ENCODE data around the gene NAT14. TPM values are rescaled to one million over a fixed set of nuclear protein-coding genes. Genes with fewer than 3 reads are reported as not detected.

NAT14 gene
- total RNA-seq, 1 experiment from 2014 or later, result 55.3 TPM

DNA sequence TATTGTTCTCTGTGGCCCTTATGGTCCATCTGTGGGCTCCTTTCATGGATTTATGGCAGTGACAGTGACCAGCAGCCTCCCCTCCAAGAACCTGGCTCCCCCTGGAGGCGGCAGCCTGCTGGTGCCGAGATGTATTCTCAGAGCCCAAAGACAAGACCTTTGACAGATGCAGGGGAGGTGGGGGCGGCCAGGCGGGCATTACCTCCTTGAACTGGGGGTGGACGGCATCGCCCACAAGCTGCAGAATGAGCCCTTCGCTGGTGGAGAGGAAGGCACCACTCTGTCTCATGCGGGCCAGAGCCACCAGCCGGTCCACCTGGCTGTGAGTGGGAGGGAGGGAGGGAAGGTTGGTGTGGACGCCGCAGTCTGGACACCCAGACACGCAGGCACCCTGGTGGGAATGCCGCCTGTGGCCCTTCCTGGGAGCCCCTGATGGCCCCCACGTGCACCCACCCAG is 30.2 kb upstream of the NAT14 start:
- H3K9me3 ChIP-seq (ENCODE audit: control insufficient read depth in 1 of 2, insufficient read depth in 1 of 2, low read depth in 1 of 2, low read length in 2 of 2), result no peaks in the 10 kb centered on the region
- no peak overlapping the region for H3K4me2 ChIP-seq (ENCODE audit: low read length)
- no peak overlapping the region for H3K4me3 ChIP-seq (replicated peaks in 1 of 2; ENCODE audit: low read depth in 1 of 2, low read length in 2 of 2)
- RAD21 ChIA-PET (ENCODE audit: low non-redundant PET in 1 of 2, low total read pairs in 2 of 2, uncharacterized antibody in 2 of 2, unreplicated experiment in 2 of 2), result interaction anchor here in 1 of 2 experiments (0.5 kb wide), 1 partner anchor 297 kb away, joined by 3 read pairs; no protein-coding TSS in a partner anchor
- TF ChIP-seq, protein P1, sequence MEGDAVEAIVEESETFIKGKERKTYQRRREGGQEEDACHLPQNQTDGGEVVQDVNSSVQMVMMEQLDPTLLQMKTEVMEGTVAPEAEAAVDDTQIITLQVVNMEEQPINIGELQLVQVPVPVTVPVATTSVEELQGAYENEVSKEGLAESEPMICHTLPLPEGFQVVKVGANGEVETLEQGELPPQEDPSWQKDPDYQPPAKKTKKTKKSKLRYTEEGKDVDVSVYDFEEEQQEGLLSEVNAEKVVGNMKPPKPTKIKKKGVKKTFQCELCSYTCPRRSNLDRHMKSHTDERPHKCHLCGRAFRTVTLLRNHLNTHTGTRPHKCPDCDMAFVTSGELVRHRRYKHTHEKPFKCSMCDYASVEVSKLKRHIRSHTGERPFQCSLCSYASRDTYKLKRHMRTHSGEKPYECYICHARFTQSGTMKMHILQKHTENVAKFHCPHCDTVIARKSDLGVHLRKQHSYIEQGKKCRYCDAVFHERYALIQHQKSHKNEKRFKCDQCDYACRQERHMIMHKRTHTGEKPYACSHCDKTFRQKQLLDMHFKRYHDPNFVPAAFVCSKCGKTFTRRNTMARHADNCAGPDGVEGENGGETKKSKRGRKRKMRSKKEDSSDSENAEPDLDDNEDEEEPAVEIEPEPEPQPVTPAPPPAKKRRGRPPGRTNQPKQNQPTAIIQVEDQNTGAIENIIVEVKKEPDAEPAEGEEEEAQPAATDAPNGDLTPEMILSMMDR (IDR thresholded peaks at IDR 0.05 in 2 of 3, conservative IDR thresholded peaks at IDR 0.05 in 1 of 3; ENCODE audit: borderline replicate concordance in 1 of 3, insufficient read depth in 1 of 3, low read depth in 2 of 3, low read length in 2 of 3), result peak in 2 of 3 experiments; percentile 85 to 92
- TF ChIP-seq FOSL1 (IDR thresholded peaks at IDR 0.05; ENCODE audit: low read depth), result no peak
- H3K36me3 ChIP-seq (ENCODE audit: control insufficient read depth in 1 of 2, insufficient read depth in 2 of 2, low read length in 2 of 2), result no peaks in the 10 kb centered on the region; a peak in 1 of 4 replicates
- no peak for DNase-seq (ENCODE audit: low read depth, low spot score)
- intact Hi-C loops (cut with micrococcal nuclease), result no loop called here
- H3K9me2 ChIP-seq (ENCODE audit: insufficient read depth), result no peaks in the 10 kb centered on the region
- no peak overlapping the region for H3K27ac ChIP-seq (ENCODE audit: low read depth, low read length)
- BruUV-seq (replicated peaks), result no TSS peak
- peaks cover 0 to 5% of the 10 kb centered on the region in 2 experiments; a peak in 2 of 4 replicates for H3K4me1 ChIP-seq (ENCODE audit: control insufficient read depth in 1 of 2, insufficient read depth in 2 of 2, low read length in 2 of 2)
- H3K27me3 ChIP-seq (ENCODE audit: insufficient read depth, low read length), result no peaks in the 10 kb centered on the region
- ATAC-seq, result peak; percentile 71
- H3K79me2 ChIP-seq (ENCODE audit: insufficient read depth, low read length), result peaks cover 7% of the 10 kb centered on the region; the same call in 1 of the 2 replicates
- POLR2A ChIA-PET, result no interaction called here
- H4K20me1 ChIP-seq (ENCODE audit: insufficient read depth), result no peaks in the 10 kb centered on the region
- H3K9ac ChIP-seq (ENCODE audit: low read length), result no peak overlapping the region
- CTCF ChIA-PET, result no interaction called here
- H2AFZ ChIP-seq (ENCODE audit: low read depth, low read length, poor library complexity, severe bottlenecking), result no peak overlapping the region

DNA sequence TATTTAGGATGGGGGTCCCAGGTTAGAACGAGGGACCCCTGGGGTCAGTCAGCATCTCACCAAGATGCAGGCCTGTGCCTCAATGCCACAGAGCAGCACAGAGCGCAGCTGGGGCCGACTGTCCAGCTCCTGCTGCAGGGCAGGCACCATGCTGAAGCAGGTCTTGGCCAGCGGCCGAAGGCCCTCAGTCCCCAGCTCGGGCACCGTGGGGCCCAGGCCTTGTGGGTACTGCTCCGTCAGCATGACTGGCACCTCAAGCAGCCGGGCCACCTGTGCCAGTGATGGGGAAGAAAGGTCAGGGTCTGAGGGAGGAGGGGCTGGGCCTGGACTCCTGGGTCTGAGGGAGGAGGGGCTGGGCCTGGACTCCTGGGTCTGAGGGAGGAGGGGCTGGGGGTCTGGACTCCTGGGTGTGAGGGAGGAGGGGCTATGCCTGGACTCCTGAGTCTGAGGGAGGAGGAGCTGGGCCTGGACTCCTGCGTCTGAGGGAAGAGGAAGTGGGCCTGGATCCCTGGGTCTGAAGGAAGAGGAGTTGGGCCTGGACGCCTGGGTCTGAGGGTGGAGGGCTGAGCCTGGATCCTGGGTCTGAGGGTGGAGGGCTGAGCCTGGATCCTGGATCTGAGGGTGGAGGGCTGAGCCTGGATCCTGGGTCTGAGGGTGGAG is 29.3 kb upstream of the NAT14 start:
- peaks cover 4 to 9% of the 10 kb centered on the region in 2 experiments for H3K4me1 ChIP-seq (ENCODE audit: control insufficient read depth in 1 of 2, insufficient read depth in 2 of 2, low read length in 2 of 2)
- H3K79me2 ChIP-seq (ENCODE audit: insufficient read depth, low read length), result peaks cover 10% of the 10 kb centered on the region; the same call in 1 of the 2 replicates
- ATAC-seq (no peak), DNase-seq (ENCODE audit: low read depth, low spot score) (no peak)
- H2AFZ ChIP-seq (ENCODE audit: low read depth, low read length, poor library complexity, severe bottlenecking), result no peak overlapping the region
- ChIA-PET POLR2A (no interaction called here), RAD21 (ENCODE audit: low non-redundant PET in 1 of 2, low total read pairs in 2 of 2, uncharacterized antibody in 2 of 2, unreplicated experiment in 2 of 2) (no interaction called here), CTCF (no interaction called here)
- no peaks in the 10 kb centered on the region for H3K9me3 ChIP-seq (ENCODE audit: control insufficient read depth in 1 of 2, insufficient read depth in 1 of 2, low read depth in 1 of 2, low read length in 2 of 2)
- H4K20me1 ChIP-seq (ENCODE audit: insufficient read depth), result no peaks in the 10 kb centered on the region
- no peaks in the 10 kb centered on the region for H3K27me3 ChIP-seq (ENCODE audit: insufficient read depth, low read length)
- intact Hi-C loops (cut with micrococcal nuclease), result no loop called here
- H3K4me3 ChIP-seq (replicated peaks in 1 of 2; ENCODE audit: low read depth in 1 of 2, low read length in 2 of 2), result no peak overlapping the region
- H3K9me2 ChIP-seq (ENCODE audit: insufficient read depth), result no peaks in the 10 kb centered on the region
- H3K4me2 ChIP-seq (ENCODE audit: low read length), result no peak overlapping the region
- H3K27ac ChIP-seq (ENCODE audit: low read depth, low read length), result no peak overlapping the region
- H3K36me3 ChIP-seq (ENCODE audit: control insufficient read depth in 1 of 2, insufficient read depth in 2 of 2, low read length in 2 of 2), result no peaks in the 10 kb centered on the region; a peak in 1 of 4 replicates
- no TSS peak for BruUV-seq (replicated peaks)
- no peak overlapping the region for H3K9ac ChIP-seq (ENCODE audit: low read length)
- TF ChIP-seq, protein P2, sequence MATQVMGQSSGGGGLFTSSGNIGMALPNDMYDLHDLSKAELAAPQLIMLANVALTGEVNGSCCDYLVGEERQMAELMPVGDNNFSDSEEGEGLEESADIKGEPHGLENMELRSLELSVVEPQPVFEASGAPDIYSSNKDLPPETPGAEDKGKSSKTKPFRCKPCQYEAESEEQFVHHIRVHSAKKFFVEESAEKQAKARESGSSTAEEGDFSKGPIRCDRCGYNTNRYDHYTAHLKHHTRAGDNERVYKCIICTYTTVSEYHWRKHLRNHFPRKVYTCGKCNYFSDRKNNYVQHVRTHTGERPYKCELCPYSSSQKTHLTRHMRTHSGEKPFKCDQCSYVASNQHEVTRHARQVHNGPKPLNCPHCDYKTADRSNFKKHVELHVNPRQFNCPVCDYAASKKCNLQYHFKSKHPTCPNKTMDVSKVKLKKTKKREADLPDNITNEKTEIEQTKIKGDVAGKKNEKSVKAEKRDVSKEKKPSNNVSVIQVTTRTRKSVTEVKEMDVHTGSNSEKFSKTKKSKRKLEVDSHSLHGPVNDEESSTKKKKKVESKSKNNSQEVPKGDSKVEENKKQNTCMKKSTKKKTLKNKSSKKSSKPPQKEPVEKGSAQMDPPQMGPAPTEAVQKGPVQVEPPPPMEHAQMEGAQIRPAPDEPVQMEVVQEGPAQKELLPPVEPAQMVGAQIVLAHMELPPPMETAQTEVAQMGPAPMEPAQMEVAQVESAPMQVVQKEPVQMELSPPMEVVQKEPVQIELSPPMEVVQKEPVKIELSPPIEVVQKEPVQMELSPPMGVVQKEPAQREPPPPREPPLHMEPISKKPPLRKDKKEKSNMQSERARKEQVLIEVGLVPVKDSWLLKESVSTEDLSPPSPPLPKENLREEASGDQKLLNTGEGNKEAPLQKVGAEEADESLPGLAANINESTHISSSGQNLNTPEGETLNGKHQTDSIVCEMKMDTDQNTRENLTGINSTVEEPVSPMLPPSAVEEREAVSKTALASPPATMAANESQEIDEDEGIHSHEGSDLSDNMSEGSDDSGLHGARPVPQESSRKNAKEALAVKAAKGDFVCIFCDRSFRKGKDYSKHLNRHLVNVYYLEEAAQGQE (IDR thresholded peaks at IDR 0.05; ENCODE audit: low read depth), result no peak
- TF ChIP-seq ELF1 (IDR thresholded peaks at IDR 0.05; ENCODE audit: borderline replicate concordance, low read depth), result no peak
- TF ChIP-seq, protein P1 (IDR thresholded peaks at IDR 0.05 in 2 of 3, conservative IDR thresholded peaks at IDR 0.05 in 1 of 3; ENCODE audit: borderline replicate concordance in 1 of 3, insufficient read depth in 1 of 3, low read depth in 2 of 3, low read length in 2 of 3), result no peak
- TF ChIP-seq JUND (IDR thresholded peaks at IDR 0.05), result no peak
- TF ChIP-seq TCF7L2 (IDR thresholded peaks at IDR 0.05; ENCODE audit: borderline replicate concordance, extremely low read depth, insufficient read depth, insufficient read length), result no peak
- no peak for TF ChIP-seq RAD21 (IDR thresholded peaks at IDR 0.05; ENCODE audit: low read depth)
- TF ChIP-seq, protein P3, sequence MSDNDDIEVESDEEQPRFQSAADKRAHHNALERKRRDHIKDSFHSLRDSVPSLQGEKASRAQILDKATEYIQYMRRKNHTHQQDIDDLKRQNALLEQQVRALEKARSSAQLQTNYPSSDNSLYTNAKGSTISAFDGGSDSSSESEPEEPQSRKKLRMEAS (IDR thresholded peaks at IDR 0.05), result no peak
- no peak for TF ChIP-seq EGR1 (IDR thresholded peaks at IDR 0.05; ENCODE audit: low read depth)
- no peak for TF ChIP-seq SP1 (IDR thresholded peaks at IDR 0.05; ENCODE audit: low read depth)
